Stimulated activated CD4-positive, alpha-beta T cell treated with anti-CD3 and anti-CD28 coated beads, Interleukin-4, amount 100 ng/mL, for 4 hours (primary cell): ENCODE data around the gene YBX3.
"Not testable (repeated sequence)": the region's sequence is repeated elsewhere in the genome, so short reads cannot be mapped to it uniquely, and the experiment has no call there.

Source experiments
- DNase-seq, 2 experiments: peaks; one replicate each; pipeline ENCODE4 v3.0.0-alpha.2; 2020

Gene YBX3

DNA sequence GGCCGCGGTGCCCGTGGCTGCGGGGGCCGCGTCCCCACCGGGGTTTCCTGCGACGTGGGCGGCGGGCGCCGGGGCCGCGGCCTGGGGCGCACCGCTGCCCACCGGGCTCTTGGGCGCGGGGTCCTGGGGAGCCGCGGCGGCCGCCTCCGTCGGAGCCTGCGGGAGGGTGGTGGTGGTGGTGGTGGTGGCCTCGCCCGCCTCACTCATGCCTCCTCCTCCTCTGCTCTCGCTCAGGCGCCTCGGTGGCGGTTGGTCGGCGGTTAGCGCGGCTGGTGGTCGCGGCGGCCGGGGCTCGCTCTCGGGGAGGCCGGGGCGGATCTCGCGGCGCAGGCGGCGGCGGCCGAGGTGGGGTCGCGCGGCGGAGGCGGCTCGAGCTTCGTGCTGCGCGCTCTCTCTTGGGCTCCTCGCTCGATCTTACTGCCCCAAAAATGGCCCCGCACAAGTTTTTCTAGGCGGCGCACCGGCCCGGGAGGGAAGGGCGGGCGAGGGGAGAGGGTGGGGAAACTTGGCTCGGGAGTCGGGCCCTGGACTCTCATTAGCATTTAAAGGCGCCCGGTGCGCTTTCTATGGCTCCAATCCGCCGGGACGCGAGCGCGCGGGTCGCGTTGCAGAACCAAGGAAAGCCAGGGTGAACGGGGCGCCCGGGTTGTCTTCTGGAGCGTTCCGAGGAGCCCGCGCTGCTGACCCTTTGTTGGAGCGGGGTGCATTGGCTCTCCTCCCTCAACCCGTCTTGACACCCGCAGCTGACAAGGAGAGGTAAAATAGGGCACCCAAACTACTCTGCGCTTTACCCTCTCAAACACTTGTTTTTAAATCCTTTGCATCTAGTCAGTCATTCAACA, at the start of gene YBX3:
Gene YBX3, minus strand, starts transcription at position 419 of the 842 bp plus-strand sequence. Its CDS starts 212 bp downstream, at position 207.
- peak; percentile 24 to 49 for DNase-seq

DNA sequence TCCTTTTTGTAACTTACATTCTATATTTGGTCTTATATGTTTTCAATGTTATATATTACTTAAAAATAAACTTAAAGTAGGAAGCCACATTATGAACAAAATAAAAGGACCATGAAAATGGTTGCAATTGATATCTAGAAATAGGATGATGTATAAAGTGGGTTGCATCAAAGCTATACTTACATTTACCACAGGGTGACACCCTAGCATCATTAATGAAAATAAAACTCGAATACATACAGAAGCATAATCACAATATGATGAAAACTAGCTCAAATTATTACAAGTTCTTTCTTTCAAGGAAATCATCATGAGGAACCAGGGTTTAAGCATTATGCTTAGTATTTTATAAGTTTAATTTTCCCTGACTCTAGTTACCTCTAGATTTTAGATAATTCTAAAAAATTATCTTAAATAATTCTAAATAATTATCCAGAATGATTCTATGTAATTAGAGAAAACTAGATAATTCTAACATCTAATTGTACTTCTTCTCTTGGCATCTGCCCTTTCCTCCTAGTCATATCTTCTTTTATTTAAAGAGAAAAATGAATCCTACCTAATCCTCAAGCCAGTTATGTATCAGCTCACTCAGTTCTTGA, 48.1 kb upstream of the YBX3 start:
- DNase-seq: no peak

DNA sequence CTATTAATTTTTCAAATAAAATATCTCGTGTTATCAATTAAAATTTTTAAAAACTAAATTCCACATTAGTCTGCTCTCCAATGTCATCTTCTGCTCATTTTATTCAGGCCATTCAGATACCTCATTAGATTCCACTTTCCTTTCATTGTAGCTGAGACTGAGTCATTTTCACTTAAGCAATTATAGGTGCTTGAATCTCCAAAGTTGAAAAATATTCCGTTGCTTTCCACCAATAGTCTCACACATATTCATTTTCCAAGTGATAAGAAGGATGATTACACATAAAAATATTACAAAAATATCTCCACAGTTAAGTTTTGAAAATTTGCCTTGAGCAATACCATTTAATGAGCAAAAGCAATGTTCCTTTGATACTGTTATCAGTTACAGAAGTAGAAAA, 36.5 kb upstream of the YBX3 start:
- no peak for DNase-seq

DNA sequence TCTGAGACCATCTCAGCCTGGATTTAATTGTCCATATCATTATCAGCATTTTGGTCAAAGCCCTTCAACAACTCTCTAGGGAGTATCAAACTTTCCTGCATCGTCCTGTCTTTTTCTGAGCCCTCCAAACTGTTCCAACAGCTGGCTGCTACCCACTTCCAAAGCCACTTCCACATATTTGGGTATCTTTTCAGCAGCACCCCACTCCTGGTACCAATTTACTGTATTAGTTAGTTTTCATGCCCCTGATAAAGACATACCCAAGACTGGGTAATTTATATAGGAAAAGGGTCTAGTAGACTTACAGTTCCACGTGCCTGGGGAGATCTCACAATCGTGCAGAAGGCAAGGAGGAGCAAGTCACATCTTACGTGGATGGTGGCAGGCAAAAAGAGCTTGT, 33.1 kb upstream of the YBX3 start:
- no peak for DNase-seq

DNA sequence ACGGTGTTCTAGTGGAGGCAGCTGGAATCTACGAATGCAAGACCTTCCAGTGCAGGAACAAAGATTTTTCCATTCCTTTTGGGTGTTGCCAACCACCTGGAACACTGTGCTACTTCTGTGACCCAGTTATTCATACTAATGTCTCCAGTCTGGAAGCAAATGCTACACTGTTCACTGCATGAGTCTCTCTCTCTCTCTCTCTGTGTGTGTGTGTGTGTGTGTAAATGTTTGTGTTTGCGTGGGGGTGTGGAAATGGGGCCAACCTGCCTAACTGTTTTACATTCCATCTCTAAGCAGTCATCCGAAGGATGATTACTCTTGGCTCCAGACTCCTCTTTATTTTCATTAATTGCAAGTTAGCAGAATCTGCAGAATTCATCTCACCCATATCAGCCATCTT, 29.9 kb upstream of the YBX3 start:
- no peak for DNase-seq

DNA sequence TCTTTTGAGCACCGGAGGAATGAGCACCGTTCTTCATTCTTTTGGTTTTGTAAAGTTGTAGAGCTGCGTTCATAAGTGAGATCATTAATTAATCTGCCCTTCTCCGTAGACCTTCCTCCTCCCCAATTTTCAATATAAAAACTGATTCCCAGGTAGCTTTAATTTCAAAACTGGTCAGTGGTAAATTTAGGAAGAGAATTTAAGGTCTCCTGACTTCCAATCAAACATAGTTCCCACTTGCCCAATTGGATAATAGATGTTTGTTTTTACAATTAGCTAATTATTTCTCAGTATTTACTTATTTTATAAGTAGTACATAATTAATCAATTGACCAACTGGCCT, 27.2 kb upstream of the YBX3 start:
- DNase-seq: no peak

DNA sequence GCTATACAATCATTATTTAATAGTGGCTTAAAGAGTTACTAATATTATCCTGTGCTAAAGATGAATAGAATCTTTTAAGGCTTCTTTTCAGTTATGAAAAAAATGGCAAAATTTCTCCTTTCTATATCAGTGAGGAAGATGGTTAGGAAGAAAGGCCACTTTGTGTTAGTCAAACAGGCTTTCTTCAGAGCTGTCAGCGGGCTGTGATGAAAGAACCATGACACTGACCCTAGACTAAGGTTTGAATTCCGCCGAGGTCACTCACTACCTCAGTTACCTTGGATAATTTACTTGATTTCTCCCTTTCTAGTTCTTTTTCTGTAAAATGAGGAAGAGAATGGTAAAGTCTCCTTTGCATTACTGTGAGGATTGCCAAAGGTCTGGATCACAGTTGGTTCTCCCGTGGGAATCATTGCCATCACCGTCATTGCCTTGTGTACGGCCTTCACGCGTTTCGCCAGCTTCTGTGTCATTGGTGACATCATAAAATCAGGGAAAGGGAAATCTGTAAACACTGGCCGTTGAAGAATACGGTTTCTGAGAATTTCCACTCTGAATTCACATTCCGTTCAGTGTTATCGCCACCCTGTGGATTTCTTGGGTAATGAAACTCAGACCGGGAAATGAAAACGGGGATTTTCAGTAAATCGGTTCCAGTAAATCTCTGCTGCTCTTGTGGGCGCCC, 26.7 kb upstream of the YBX3 start:
- peak; percentile 30 to 67 for DNase-seq

DNA sequence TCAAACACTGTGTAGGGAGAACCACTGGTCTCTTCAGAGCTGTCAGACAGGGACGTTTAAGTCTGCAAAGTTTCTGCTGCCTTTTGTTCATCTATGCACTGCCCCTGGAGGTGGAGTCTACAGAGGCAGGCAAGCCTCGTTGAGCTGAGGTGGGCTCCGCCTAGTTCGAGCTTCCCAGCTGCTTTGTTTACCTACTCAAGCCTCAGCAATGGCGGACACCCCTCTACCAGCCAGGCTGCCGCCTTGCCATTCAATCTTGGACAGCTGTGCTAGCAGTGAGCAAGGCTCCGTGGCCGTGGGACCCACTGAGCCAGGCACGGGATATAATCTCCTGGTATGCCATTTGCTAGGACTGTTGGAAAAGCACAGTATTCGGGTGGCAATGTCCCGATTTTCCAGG, 24.6 kb upstream of the YBX3 start:
- DNase-seq: no peak

DNA sequence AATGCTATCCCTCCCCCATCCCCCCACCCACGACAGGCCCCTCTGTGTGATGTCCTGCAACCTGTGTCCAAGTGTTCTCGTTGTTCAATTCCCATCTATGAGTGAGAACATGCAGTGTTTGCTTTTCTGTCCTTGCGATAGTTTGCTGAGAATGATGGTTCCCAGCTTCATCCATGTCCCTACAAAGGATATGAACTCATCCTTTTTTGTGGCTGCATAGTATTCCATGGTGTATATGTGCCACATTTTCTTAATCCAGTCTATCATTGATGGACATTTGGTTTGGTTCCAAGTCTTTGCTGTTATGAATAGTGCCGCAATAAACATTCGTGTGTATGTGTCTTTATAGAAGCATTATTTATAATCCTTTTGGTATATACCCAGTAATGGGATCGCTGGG, 20.3 kb upstream of the YBX3 start:
- not testable (repeated sequence) for DNase-seq

DNA sequence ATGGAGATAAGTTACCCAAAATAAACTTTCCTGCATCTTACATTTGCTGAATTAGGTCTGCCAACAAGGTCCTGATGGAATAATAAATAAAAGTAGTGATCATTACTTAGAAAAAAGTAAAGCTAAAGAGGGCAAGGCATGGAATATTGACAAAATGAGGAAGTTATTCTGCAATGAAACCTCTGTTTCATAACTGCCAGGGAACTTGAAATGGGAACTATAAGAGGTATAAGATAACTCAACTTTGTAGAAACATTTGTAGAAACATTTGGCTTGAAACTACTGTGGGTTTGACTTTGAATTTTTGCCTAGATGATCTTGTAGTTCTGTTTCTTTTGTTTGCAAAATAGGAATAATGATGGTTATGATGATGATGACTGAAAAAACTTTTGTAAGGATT, 18.7 kb upstream of the YBX3 start:
- no peak for DNase-seq

DNA sequence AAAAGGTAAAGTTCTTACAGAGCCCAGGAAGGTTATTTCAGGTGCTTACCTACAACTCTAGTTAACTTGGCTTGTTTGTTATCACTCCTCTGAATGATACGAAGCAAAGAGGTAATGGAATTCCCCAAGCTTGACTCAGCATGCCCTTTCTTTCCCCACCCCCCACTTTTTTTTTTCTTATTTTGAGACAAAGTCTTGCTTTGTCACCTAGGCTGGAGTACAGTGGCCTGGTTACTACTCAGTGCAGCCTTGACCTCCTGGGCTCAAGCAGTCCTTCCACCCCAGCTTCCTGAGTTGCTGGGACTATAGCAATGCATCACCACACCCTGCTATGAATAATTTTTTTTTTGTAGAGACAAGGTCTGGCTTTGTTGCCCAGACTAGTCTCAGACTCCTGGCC, 17.1 kb upstream of the YBX3 start:
- no peak for DNase-seq

DNA sequence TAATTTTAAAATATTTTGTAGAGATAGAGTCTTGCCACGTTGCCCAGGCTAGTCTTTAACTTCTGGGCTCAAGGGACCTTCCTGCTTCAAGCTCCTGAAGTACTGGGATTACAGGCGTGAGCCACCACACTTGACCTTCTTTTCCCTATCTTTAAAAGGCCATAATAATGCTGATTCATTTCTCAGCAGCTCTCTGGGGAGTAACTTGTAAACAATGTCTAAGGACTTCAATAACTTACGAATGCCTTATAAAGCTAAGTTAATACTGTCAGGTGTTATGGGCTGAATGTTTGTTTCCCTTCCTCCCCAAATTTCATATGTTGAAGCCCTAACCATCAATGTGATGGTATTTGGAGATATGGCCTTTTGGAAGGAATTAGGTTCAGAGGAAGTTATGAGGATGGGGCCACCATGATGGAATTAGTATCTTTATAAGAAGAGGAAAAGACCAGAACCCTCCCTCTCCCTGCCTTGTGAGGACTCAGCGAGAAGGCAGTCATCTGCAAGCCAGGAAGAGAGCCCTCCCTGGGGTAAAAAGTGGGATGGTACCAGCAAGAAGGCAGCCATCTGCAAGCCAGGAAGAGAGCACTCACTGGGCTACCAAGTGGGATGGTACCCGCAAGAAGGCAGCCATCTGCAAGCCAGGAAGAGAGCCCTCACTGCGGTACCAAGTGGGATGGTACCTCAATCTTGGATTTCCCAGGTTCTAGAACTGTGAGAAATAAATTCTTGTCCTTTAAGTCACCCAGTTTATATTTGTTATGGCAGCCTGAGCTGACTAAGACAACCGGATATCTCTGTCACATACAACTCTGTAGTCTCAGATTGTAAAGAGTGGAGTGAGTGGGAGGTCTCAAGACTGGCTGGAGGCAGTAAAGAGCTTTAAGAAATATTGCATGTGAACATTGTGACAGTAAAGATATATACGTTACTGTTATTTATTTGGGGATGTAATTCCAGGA, 16.3 kb upstream of the YBX3 start:
- DNase-seq: no peak

DNA sequence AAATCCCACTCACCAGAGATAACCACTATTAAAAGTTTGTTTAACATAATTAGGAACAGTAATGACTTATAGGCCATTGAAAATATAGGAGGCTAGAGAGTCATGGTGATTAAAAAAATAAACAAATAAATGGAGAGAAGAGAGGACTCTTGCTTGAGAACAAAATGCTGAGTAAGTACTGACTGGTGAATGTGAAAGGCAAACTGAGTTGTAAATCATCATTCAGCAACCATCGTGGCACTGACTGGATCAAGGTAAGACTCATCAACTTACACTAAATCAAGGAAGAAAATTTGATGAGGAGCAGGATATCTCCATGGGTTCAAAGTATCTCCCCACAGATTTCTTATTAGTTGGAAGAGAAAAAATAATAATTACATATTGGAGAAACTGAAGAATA, 14.1 kb upstream of the YBX3 start:
- no peak for DNase-seq

DNA sequence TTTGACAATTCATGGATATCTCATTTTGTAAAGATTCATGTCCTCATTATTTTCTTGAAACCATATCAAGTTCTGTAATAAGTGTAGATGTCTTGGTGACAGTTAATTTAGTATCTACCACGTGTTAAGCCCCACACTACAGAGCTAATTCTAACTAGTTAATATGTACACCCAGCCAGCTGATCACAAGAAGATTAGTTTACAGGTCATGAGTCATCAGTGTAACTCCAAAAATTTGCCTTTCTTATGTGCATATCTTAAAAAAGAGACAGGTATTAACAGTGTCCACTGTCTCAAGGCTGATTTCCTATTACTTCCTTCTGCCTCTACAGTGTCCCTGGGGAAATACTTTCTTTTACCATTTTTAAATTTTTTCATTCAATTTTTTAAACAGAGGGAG, 13.3 kb upstream of the YBX3 start:
- DNase-seq: no peak

DNA sequence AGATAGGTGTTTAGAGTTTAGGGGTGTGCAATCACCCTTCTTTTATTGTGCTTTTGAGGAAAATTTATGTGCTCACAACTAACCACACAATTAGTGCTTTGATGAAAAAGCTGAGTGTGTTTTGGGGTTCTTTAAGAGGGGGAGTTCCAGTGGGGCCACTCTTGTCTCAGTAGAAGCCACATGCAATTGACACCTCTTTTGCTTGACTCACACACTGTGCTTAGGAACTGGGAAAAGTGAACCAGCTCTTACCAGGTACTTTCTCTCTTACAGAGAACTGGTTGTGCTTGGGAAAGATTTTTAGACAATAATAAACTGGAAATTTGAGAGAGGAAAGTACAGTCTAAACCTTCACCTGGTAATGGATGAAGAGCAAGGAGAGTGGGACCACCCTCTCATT, 12.3 kb upstream of the YBX3 start:
- DNase-seq: no peak

DNA sequence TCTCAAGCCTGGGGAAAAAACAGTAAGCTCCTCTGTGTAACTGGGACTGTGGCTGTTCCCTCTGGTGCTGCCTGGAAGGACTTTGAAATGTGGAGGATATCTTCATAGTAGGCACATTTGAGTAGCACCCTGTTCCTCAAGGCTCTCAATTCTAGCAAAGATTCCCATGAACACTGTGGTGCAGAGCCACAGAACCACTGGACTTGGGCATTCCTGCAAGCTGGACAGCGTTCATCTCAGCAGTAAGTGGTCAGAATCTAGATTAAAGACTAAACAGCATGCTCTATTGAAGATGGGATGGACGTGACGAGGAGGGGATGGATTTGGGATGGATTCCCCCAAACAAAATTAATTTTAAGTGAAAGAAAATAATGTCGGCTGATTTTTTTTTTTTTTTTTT, 9.4 kb upstream of the YBX3 start:
- no peak for DNase-seq

DNA sequence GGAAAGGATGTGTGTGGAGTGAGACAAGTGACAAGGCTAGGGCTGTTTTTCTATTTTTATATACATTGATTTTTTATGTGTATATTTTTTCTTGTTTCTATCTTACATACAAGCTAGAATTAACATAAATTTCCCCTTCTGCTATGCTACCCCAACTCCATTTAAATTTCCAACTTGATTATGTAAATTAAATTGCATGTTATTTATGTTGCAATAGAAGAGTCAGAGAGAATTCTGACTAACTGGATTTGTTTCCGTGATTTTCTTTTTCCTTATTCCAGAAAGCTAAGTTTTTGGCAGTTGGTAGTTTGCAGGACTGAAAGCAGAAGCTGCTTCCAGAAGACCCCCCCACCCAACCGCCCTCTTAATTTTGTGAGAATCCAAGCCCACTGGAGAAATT, 8.9 kb upstream of the YBX3 start:
- no peak for DNase-seq

DNA sequence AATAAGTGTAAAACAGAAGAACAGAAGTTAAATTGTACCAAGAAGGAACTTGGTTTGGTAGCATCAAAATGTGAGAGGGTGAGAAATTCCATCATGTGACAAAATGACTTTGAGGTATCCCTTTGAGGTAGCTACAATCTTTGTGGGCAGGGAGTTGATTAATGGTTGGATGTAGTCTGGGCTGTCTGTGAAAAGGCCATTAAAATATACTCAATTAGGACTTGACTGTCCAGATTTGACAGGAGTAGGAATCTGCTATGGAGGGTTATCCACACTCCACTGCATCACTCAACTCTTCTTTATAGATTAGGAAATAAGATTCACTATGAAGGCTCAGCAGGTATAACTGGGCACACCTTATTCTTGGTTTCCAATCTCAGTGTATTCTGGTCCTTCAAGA, 7.4 kb upstream of the YBX3 start:
- no peak for DNase-seq

DNA sequence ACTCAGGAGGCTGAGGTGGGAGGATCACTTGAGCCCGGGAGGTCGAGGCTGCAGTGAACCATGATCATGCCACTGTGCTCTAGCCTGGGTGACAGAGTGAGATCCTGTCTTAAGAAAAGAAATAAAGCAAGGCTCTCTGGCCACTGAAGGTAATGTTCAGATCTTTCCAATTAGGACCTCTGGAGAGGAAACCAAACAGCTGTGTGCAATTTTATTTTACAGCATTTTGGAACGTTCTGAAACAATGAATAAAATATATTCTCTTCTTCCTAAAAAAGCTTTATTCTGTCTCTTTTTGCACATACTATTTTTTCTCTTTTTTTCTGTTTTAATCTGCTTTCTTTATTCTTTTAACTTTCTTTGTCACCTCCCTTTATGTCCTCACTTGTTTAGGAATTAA, 5.0 kb upstream of the YBX3 start:
- no peak for DNase-seq

DNA sequence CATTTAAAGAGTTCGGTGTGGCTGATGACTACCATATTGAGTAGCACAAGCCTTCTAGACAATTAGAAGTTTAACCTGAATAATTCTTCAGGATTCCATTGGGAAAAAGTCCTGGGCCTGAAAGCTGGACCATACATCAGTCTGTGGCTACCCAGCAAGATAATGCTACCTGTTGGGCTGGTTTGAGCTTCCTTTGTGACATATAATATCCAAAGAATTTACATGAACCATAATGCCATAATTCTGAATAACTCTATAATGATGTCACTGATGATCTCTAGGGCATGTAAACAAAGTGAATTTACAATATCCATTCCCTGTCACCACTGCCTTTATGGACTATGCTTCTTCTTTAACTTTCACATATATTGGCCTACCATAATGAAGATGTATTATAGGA, 3.8 kb upstream of the YBX3 start:
- DNase-seq: no peak

DNA sequence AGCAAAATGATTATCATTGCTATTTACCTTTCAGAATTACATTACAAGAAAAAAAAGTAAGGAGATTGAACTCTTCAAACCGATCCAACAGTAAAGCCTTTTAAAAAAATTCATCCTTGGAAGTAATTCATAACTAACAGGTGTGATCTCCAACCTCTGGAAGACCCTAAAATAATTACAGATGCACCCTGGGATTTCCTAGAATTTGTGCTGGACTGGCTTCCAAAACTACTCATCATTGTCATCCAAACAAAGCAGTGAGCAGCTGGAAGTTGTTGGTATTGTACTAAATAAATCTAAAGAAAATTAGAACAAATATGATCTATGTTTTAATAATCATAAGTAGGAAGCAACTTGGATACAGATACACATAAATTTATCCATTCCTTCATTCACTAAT, 1.9 kb upstream of the YBX3 start:
- no peak for DNase-seq

DNA sequence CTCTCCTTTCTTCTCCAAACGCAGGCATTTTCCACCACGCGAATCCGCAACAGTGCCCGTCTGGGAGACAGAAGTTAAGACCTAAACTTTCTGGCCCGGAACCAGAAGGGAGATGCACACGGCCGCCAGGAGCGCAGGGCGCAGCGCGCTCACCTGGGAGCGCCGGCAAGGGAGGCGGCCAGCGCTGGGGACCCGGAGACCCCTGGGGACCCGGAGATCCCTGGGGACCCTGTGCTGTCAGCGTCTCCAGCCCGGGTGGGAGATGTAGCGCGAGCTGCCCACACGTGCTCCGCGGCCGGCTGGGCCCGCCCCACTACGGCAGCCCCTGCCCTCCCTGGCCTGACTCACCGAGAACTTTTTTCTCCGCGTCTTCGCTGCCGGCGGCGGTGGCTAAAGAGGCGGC, 620 bp downstream of the YBX3 start:
- peak; percentile 56 to 64 for DNase-seq
